Inferior parietal cortex (tissue), 1 donor: Measurements from ENCODE around the gene NAALAD2.

Source experiments
- DNase-seq: peaks from one replicate; pipeline ENCODE4 v3.0.0-alpha.2; 2016; ENCODE audit errors: extremely low spot score

NAALAD2 gene

GRCh38 chr11:90241414-90241813 lies 107.0 kb downstream of the NAALAD2 start:
- no peak for DNase-seq
